Femur (tissue), 1 donor: ENCODE data around the gene CASR.

Source experiments
- DNase-seq: peaks from one replicate; pipeline ENCODE4 v3.0.0-alpha.2; 2017

CASR gene

GRCh38 chr3:122215592-122216298 lies 32.3 kb downstream of the CASR start:
- no peak for DNase-seq

DNA sequence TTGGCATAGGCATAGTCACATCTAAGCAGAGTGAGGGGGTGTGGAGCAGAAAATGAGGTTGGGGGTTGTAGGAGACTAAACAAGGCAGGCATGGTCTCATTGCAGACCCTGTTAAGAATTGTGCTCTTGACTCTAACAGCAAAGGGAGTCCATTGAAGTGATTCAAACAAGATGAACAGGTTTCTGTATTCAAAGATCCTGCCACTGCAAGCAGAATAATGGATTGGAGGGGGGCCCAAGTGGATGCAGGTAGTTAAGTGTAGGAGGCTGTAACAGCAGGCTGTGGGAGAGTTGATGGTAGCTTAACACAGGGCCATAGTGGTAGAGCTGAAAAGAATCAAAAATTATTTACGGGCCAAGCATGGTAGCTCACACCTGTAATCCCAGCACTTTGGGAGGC lies 34.4 kb downstream of the CASR start:
- no peak for DNase-seq

DNA sequence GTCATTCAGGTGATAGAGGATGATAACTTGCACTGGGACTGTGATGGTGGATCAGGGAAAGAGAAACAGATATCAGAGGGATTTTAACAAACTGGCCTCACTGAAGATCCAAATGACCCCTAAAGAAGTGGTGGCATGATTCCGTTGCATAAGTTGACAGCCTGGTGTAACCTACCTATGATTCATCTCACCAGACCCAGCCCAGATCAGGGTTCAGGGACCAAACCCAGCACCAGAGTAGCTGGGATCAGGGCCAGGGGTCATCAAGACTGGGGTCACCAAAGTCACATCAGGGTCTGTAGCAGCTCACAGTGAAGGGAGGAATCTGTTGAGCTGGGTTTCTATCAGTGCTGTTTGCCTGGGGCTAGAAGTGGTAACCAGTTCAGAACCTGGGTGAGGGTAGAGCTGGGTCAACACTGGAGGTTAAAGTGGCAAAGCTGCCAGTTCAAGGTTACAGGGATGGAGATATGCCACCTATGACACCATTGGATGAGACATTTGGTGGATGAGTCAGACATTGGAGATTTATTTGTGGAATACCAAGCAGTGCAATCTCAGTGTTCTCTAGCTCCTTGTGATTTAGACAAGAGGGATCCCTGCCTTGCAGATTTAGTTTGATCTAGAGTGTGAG lies 35.9 kb downstream of the CASR start:
- no peak for DNase-seq

DNA sequence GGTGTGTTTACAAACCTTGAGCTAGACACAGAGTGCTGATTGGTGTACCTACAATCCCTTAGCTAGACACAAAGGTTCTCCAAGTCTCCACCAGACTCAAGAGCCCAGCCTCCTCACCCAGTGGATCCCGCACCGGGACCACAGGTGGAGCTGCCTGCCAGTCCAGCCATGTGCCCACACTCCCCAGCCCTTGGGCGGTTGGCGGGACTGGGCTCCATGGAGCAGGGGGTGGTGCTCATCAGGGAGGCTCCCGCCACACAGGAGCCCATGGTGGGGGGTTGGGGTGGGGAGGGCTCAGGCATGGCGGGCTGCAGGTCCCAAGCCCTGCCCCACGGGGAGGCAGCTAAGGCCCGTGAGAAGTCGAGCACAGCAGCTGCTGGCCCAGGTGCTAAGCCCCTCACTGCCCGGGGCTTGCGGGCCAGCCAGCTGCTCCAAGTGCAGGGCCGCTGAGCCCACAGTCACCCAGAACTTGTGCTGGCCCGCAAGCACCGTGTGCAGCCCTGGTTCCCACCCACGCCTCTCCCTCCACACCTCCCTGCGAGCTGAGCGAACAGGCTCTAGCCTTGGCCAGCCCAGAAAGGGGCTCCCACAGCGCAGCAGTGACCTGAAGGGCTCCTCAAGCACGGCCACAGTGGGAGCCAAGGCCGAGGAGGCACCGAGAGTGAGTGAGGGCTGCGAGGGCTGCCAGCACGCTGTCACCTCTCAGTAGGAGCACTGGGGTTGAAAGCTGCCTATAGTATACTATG lies 43.7 kb downstream of the CASR start:
- DNase-seq = no peak

DNA sequence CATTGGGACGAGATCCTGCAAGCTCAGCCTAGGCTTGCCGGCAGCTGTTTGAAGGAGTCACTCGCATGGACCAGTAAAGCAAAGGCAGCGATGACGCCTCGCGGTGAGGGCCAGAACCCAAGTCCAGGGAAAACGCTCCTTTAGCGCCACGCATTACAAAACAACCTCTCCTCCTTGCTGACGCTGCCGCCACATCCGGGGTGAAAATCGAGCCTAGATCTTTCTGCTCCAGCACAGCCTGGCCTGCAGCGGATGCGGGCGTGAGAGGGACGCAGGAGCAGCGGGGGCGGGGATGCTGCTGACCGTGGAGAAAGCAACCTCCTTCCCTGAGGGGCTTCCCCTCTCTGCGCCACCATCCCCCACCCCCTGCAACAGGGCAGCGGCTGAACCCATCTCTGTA lies 46.7 kb downstream of the CASR start:
- DNase-seq = no peak

GRCh38 chr3:122231465-122232157 lies 48.1 kb downstream of the CASR start:
- no peak for DNase-seq

GRCh38 chr3:122232485-122232884 lies 49.0 kb downstream of the CASR start:
- no peak for DNase-seq

- DNase-seq = peak; percentile 43
Observed at GRCh38 chr3:122233101-122233952, 49.9 kb downstream of the CASR start.

GRCh38 chr3:122234117-122234516 lies 50.6 kb downstream of the CASR start:
- no peak for DNase-seq

DNA sequence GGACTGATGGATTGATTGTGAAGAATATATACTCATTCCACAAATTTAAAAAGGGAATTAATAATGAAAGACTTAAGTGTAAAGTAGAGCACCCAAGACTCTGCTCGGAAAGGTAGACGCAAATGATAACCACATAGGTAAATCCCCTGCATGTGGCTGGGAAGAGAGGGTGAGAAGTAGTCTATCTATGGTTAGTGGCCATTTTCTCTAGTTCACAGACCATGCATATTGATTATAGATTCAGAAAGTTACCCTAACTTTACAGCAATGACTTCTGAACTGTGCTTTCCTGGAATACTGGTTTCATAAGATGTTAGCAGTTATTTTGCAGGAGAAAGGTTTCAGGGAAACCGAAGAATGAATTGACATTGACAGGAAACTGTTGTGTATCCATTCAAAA lies 51.7 kb downstream of the CASR start:
- DNase-seq = no peak

DNA sequence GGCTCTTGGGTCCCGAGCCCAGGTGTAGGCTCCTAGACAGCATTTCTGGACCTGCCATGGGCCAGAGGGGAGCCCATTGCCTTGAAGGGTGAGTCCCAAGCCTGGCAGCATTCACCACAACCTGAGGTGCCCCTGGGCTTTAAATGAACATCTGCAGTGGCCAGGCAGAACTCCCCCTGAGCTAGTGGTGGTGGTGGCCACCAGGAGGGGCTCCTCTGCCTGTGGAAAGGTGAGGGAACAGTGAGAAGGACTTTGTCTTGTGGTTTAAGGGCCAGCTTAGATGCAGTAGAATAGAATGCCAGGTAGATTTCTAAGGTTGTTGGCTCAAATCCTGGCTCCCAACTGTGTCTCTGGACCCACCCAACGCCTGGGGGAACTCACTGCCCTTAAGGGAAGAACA lies 55.6 kb downstream of the CASR start:
- no peak for DNase-seq

DNA sequence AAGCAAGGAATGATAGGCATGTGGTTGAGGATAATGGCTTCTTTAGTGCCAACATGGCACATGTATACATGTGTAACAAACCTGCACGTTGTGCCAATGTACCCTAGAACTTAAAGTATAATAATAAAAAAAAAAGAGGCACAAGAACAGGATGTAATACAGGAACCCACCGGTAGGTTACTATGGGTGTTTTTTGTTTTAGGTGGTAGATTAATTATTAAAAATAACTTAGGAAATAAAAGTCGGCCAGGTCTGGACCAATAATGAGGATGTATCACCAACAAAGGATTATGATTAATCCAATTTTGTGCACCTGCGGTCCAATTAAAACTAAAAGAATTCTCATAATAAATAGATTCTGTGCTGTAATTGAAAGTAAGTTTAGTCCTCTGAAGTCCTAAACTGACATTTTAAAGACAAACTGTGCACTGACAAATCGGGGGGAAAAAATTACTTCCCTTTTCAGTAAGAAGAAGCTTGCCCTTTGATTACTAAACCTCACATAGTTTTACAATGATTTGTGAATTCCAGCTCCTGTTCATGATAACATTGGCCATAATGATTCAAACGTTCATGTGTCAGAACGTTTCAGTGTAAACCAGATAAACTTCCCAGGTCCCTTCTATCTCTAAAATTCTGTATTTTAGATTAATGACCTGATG lies 62.2 kb downstream of the CASR start:
- no peak for DNase-seq

DNA sequence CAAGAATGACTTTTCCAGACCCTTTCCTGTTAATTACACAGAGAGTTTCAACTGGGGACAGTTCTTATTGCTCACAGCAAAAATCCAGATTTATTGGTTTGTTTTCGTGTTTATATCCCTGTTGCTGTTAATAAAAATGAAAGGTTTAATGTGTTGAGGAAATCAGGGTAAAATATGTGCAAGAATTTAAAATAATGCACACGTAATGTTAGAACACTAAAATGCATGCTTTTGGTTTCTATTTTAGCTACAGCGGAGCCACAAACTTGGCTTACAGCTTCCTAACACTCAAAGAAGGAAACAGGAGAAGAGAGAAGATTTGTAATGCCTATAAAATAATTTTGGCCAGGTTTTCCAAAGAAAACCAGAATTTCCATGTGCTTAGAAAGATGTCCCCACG lies 62.7 kb downstream of the CASR start:
- peak; percentile 24 for DNase-seq

DNA sequence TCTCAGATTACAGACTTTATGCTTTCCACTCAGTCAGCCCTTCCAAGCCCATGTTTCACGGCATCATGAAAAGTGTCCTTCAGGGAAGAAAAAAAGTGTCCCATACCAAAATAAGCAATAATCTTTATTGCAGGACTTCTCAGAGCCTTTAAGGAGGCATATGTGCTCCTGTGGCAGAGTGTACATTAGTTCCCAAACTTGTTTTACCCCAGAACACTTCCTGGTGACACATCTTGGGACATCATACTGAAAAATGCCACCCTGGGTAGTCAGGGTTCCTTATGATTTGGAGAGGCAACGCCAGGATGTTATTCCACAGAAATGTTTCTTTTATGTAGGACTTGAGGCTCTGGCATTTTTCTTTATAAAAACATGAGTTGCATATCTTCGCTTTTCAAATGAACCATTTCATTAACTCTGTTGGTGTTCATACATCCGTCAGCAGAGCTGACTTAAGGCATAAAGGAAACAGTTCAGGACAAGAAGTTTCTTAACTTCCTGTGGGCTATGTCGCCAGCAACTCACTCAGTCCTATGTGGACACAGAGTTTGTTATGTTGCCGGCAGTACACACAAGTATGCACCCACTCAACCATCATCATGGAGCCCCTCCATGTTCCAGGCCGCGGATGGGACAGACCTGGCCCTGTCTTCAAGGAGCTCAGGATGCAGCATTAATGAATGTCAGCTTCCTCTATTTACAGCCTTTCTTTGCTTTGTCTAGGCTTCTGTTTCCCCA lies 63.8 kb downstream of the CASR start:
- peak; percentile 29 for DNase-seq

- peak; percentile 25 for DNase-seq
Observed at GRCh38 chr3:122247825-122248185, 64.3 kb downstream of the CASR start.

DNA sequence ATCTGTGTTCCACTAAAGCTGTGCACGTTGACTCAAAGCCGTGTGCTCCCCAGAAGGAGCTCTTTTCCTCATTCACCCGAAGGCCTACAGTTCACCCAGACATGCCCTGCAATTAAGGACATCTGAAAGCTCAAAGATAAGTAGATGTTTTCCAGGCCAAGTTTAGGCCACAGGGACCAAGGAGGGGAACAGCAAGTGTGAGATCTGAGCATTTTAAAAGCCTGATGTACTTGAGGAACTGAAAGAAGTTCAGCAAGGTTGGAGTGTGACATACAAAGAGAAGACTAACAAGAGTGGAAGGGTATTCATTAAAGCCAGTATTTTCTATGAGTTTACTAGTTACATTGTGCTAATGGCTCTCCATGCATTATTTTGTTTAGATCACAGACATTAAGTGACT lies 68.0 kb downstream of the CASR start:
- DNase-seq = no peak

GRCh38 chr3:122253581-122253980 lies 70.1 kb downstream of the CASR start:
- DNase-seq = no peak

DNA sequence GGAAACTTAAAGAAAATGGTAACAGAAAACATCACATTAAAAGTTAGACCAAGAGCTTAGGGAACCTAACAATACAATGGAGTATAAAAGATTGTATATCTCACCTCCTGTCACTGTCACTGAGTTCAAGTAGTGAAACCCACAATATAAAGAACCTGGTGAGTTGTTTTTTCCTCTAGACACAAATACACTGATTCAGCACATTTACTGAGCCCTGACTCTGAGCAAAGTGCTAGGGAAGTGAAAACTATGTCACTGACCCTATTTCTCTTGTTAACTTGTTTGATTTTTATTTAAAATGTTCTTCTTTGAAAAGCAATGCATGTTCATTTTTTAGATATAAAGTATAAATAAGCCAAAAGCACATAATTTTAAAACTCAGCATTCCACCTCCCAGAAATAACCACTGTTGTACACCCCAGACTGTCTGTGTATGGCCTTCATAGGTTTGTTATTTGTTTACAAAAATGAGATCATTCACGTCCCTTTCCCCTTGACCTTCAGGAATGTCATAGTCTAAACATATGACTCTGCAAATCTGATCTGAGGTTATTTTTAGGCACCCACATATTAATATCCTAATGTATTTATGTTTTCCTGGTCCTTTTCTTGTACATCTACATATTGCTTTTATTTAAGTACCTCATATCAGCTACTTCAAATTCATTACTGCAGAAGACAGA lies 72.4 kb downstream of the CASR start:
- DNase-seq = no peak

GRCh38 chr3:122257644-122258364 lies 74.3 kb downstream of the CASR start:
- no peak for DNase-seq
